CD4-positive, alpha-beta T cell (primary cell): ENCODE results near the gene MDM4. TPM values are rescaled to one million over a fixed set of nuclear protein-coding genes. Genes with fewer than 3 reads are reported as not detected.
"Not testable (repeated sequence)": the region's sequence is repeated elsewhere in the genome, so short reads cannot be mapped to it uniquely, and the experiment has no call there.

ENCODE experiments used
- ATAC-seq: fragments of 200-7000 bp; cut with Tn5 transposase; one replicate; pipeline ENCODE4 v1.10.0; 2022; ENCODE audit warnings: mild to moderate bottlenecking; ENCODE audit not compliant: poor library complexity
- CTCF ChIA-PET: fragments of 350-600 bp; sonication (Branson Sonifier 250); formaldehyde crosslinking; loops from one replicate; lab custom pipeline; 2021; ENCODE audit warnings: antibody characterized with exemption, inconsistent platforms; lab: Charles Lee
- POLR2A ChIA-PET: fragments of 350-600 bp; sonication (Branson Sonifier 250); formaldehyde crosslinking; loops from one replicate; lab custom pipeline; 2021; ENCODE audit warnings: antibody characterized with exemption, inconsistent platforms; lab: Charles Lee
- DNase-seq, 14 experiments: peaks; one replicate each; pipeline ENCODE4 v3.0.0-alpha.2; 2013 to 2020; ENCODE audit warnings: mixed read lengths in 2 of 14
- H3K27ac ChIP-seq, 2 donors: one replicate each; pipeline versions ENCODE4 v1.5.1 to v1.7.0; 2013; ENCODE audit warnings: low read length in 2 of 2, low read depth in 1 of 2, mild to moderate bottlenecking in 1 of 2
- H3K27me3 ChIP-seq, 2 experiments: 1 replicate in 1 of 2; 2 replicates in 1 of 2; pipeline versions ENCODE4 v1.6.1 to v1.7.0; 2013; ENCODE audit warnings: low read length in 2 of 2, control low read depth in 1 of 2, mild to moderate bottlenecking in 1 of 2, moderate library complexity in 1 of 2; ENCODE audit not compliant: insufficient read depth in 2 of 2, control insufficient read depth in 1 of 2
- H3K36me3 ChIP-seq: one replicate; pipeline ENCODE4 v1.6.1; 2013; ENCODE audit warnings: low read length, control low read depth; ENCODE audit not compliant: insufficient read depth
- H3K4me1 ChIP-seq: one replicate; pipeline ENCODE4 v1.6.1; 2013; ENCODE audit warnings: low read length, control low read depth; ENCODE audit not compliant: insufficient read depth
- H3K4me3 ChIP-seq: one replicate; pipeline ENCODE4 v1.5.1; 2013; ENCODE audit warnings: mild to moderate bottlenecking, low read length, moderate library complexity
- H3K9me3 ChIP-seq, 2 experiments: 1 replicate in 1 of 2; 2 replicates in 1 of 2; pipeline versions ENCODE4 v1.6.1 to v1.7.0; 2013; ENCODE audit warnings: low read length in 2 of 2, mild to moderate bottlenecking in 2 of 2, control low read depth in 1 of 2, moderate library complexity in 1 of 2; ENCODE audit not compliant: control insufficient read depth in 1 of 2, insufficient read depth in 1 of 2
- H3K27ac Mint-ChIP-seq: one replicate; pipeline ENCODE4 v1.8.0; 2020; ENCODE audit warnings: mixed read lengths
- H3K27me3 Mint-ChIP-seq: one replicate; pipeline ENCODE4 v1.8.0; 2021; ENCODE audit warnings: mixed read lengths
- H3K36me3 Mint-ChIP-seq: one replicate; pipeline ENCODE4 v1.8.0; 2021; ENCODE audit warnings: low read depth, mixed read lengths
- H3K4me1 Mint-ChIP-seq: one replicate; pipeline ENCODE4 v1.8.0; 2021; ENCODE audit warnings: low read depth, mixed read lengths
- H3K4me3 Mint-ChIP-seq: one replicate; pipeline ENCODE4 v1.8.0; 2020; ENCODE audit warnings: mild to moderate bottlenecking, mixed read lengths
- H3K9me3 Mint-ChIP-seq: one replicate; pipeline ENCODE4 v1.8.0; 2020; ENCODE audit warnings: mixed read lengths
- CTCF ChIP-seq: fragments of 200-600 bp; IDR thresholded peaks from one replicate; pipeline ENCODE4 v1.8.0; 2022; ENCODE audit warnings: antibody characterized with exemption, mild to moderate bottlenecking
- intact Hi-C, 2 experiments: fragments of 100-400 bp; cut with DNase I in 1 of 2; cut with micrococcal nuclease in 1 of 2; formaldehyde crosslinking; loops; one replicate each; pipeline versions ENCODE4 v1.15.1 to v1.9.0; 2023 to 2025; cut with DNase I, micrococcal nuclease
- total RNA-seq, 174 experiments: library from RNA in 2 of 174; stranded (reverse) in 2 of 174; gene quantifications; one replicate each; pipeline ENCODE4 v1.2.3 and lab custom pipeline; 2021 to 2026

Gene MDM4
- total RNA-seq, 2 experiments from 2014 or later, result 260 to 266 TPM

GRCh38 chr1:204520834-204521709 is 4.9 kb downstream of the MDM4 start:
- Histone ChIP-seq H3K9me3 (peaks cover 0 to 4% of the 10 kb centered on the region in 2 experiments), H3K27ac (peak overlapping the region; percentile 51 to 85), H3K4me1 (peaks cover 86% of the 10 kb centered on the region), H3K4me3 (peak overlapping the region; percentile 11), H3K27me3 (no peaks in the 10 kb centered on the region), H3K36me3 (peaks cover 32% of the 10 kb centered on the region)
- ChIA-PET CTCF (interaction anchor here (0.7 to 2.3 kb wide), 6 partner anchors 9 to 90 kb away, joined by 3 to 12 read pairs (median 5); no protein-coding TSS in a partner anchor), POLR2A (interaction anchor here (0.7 to 5.7 kb wide), 8 partner anchors 8 to 68 kb away, joined by 3 to 50 read pairs (median 6); partner anchors contain the start of gene PIK3C2B)
- intact Hi-C loops, result loop anchor here in 1 of 2 experiments (1.0 to 5.0 kb wide), 3 partner anchors 15 to 41 kb away; no protein-coding TSS in a partner anchor
- Mint-ChIP-seq H3K4me3 (peak overlapping the region; percentile 83), H3K9me3 (peaks cover 2% of the 10 kb centered on the region), H3K27me3 (no peaks in the 10 kb centered on the region), H3K4me1 (peaks cover 63% of the 10 kb centered on the region), H3K27ac (no peak overlapping the region), H3K36me3 (peaks cover 59% of the 10 kb centered on the region)
- ATAC-seq (peak; percentile 71), DNase-seq (peak; percentile 40 to 92 (median 61))
- no peak for TF ChIP-seq CTCF

- DNase-seq, H3K27ac Mint-ChIP-seq, H3K9me3 ChIP-seq, H3K9me3 Mint-ChIP-seq, H3K4me3 ChIP-seq, H3K27me3 ChIP-seq, ATAC-seq, H3K27me3 Mint-ChIP-seq: not testable (repeated sequence)
- Mint-ChIP-seq H3K36me3 (peaks cover 67% of the 10 kb centered on the region), H3K4me3 (peak overlapping the region; percentile 40), H3K4me1 (peaks cover 69% of the 10 kb centered on the region)
- H3K27ac ChIP-seq, result peak overlapping the region in 1 of 2 donors; percentile 85
- H3K36me3 ChIP-seq, result peaks cover 41% of the 10 kb centered on the region
- H3K4me1 ChIP-seq, result peaks cover 79% of the 10 kb centered on the region
- intact Hi-C loops, result loop anchor here in 1 of 2 experiments (1.0 to 5.0 kb wide), 3 partner anchors 16 to 40 kb away; no protein-coding TSS in a partner anchor
- ChIA-PET CTCF (interaction anchor here (0.7 to 2.3 kb wide), 6 partner anchors 8 to 91 kb away, joined by 3 to 12 read pairs (median 5); no protein-coding TSS in a partner anchor), POLR2A (interaction anchor here (0.7 to 5.7 kb wide), 7 partner anchors 9 to 34 kb away, joined by 3 to 50 read pairs (median 7); partner anchors contain the start of gene PIK3C2B)
These were observed 5.8 kb downstream of the MDM4 start for GRCh38 chr1:204521941-204522521.

- Mint-ChIP-seq H3K27ac (peak overlapping the region; percentile 82), H3K27me3 (no peaks in the 10 kb centered on the region), H3K36me3 (peaks cover 77% of the 10 kb centered on the region), H3K9me3 (peaks cover 2% of the 10 kb centered on the region), H3K4me3 (peak overlapping the region; percentile 54), H3K4me1 (peaks cover 65% of the 10 kb centered on the region)
- ChIA-PET CTCF (interaction anchor here (1.5 to 2.2 kb wide), 3 partner anchors 21 to 284 kb away, joined by 4 to 7 read pairs (median 6); no protein-coding TSS in a partner anchor), POLR2A (interaction anchor here (1.8 to 5.7 kb wide), 3 partner anchors 11 to 29 kb away, joined by 4 to 50 read pairs (median 7); partner anchors contain the start of gene PIK3C2B)
- Histone ChIP-seq H3K36me3 (peaks cover 53% of the 10 kb centered on the region), H3K4me3 (no peak overlapping the region), H3K9me3 (peaks cover 0 to 4% of the 10 kb centered on the region in 2 experiments), H3K4me1 (peaks cover 63% of the 10 kb centered on the region), H3K27ac (no peak overlapping the region), H3K27me3 (no peaks in the 10 kb centered on the region)
- DNase-seq (peak in 1 of 14 experiments; percentile 44), ATAC-seq (no peak)
- TF ChIP-seq CTCF, result no peak
- intact Hi-C loops, result loop anchor here (2.0 to 5.0 kb wide), 2 partner anchors 19 to 39 kb away; no protein-coding TSS in a partner anchor
These were observed 7.5 kb downstream of the MDM4 start for GRCh38 chr1:204523605-204524215.
